Endothelial cell of umbilical vein (primary cell): ENCODE data around the gene HIPK4. TPM values are rescaled to one million over a fixed set of nuclear protein-coding genes. Genes with fewer than 3 reads are reported as not detected.

Experiments
- BruUV-seq: library from RNA; stranded (reverse); fragments of 400-500 nt; replicated peaks from 2 replicates; lab custom pipeline; 2021; lab: Mats Ljungman, UMichigan
- CTCF ChIA-PET: fragments of 300-600, 350-600 bp; sonication (Branson Sonifier 250); formaldehyde crosslinking; loops from one replicate; lab custom pipeline; 2021; ENCODE audit warnings: antibody characterized with exemption, inconsistent platforms; lab: Charles Lee
- POLR2A ChIA-PET: fragments of 300-600, 350-600 bp; sonication (Branson Sonifier 250); formaldehyde crosslinking; loops from one replicate; lab custom pipeline; 2021; ENCODE audit warnings: antibody characterized with exemption, inconsistent platforms; lab: Charles Lee
- DNase-seq: peaks from one replicate; pipeline ENCODE4 v3.0.0-alpha.2; 2011; ENCODE audit warnings: low read depth, low spot score
- FAIRE-seq: peaks from 2 replicates; lab custom pipeline; 2011; peaks lifted over from hg19 to GRCh38; lab: Jason Lieb, UNC
- H2AFZ ChIP-seq: 2 replicates; pipeline ENCODE4 v1.6.0; 2012; ENCODE audit warnings: low read depth, low read length, control low read depth, inconsistent platforms
- H3K27ac ChIP-seq: 2 replicates; pipeline ENCODE4 v1.5.1; 2011; ENCODE audit warnings: low read depth, mild to moderate bottlenecking, control low read depth, low read length, moderate library complexity; ENCODE audit not compliant: insufficient read depth
- H3K27me3 ChIP-seq, 2 experiments: 2 replicates each; pipeline versions ENCODE4 v1.6.0 to v1.6.1; 2011; ENCODE audit warnings: low read length in 2 of 2, mixed read lengths in 1 of 2; ENCODE audit not compliant: control insufficient read depth in 2 of 2, insufficient read depth in 2 of 2
- H3K36me3 ChIP-seq, 2 experiments: 2 replicates in 1 of 2; 3 replicates in 1 of 2; pipeline ENCODE4 v1.5.1; 2011; ENCODE audit warnings: low read length in 2 of 2, mild to moderate bottlenecking in 1 of 2, moderate library complexity in 1 of 2; ENCODE audit not compliant: control insufficient read depth in 2 of 2, insufficient read depth in 2 of 2; ENCODE audit errors: extremely low read depth in 1 of 2
- H3K4me1 ChIP-seq: 3 replicates; pipeline ENCODE4 v1.5.1; 2011; ENCODE audit warnings: mild to moderate bottlenecking, low read length; ENCODE audit not compliant: control insufficient read depth, insufficient read depth; ENCODE audit errors: extremely low read depth
- H3K4me2 ChIP-seq: 2 replicates; pipeline ENCODE4 v1.6.1; 2011; ENCODE audit warnings: low read length, control low read depth, mixed read lengths; ENCODE audit not compliant: insufficient read depth
- H3K4me3 ChIP-seq, 3 experiments: fragments of 200-600 bp in 1 of 3; sonication (generic), shearing (Covaris generic) in 1 of 3; replicated peaks in 1 of 3; 2 replicates each; pipeline ENCODE4 v1.5.1; 2011 to 2016; ENCODE audit warnings: control low read depth in 3 of 3, low read length in 3 of 3, mild to moderate bottlenecking in 2 of 3, inconsistent platforms in 1 of 3, low read depth in 1 of 3, moderate library complexity in 1 of 3; ENCODE audit not compliant: insufficient read depth in 1 of 3
- H3K79me2 ChIP-seq: 2 replicates; pipeline ENCODE4 v1.6.0; 2012; ENCODE audit warnings: low read length, inconsistent platforms; ENCODE audit not compliant: control insufficient read depth, insufficient read depth
- H3K9ac ChIP-seq: replicated peaks from 2 replicates; pipeline ENCODE3; 2011; ENCODE audit warnings: low read length, control low read depth; ENCODE audit not compliant: insufficient read depth; ENCODE audit errors: extremely low read depth
- H3K9me1 ChIP-seq: replicated peaks from 3 replicates; pipeline ENCODE4 v1.6.0; 2011; ENCODE audit warnings: mild to moderate bottlenecking, low read length; ENCODE audit not compliant: control insufficient read depth, insufficient read depth; ENCODE audit errors: extremely low read depth
- H3K9me3 ChIP-seq: replicated peaks from 2 replicates; pipeline ENCODE4 v1.5.1; 2012; ENCODE audit warnings: low read length, inconsistent platforms; ENCODE audit not compliant: control insufficient read depth, insufficient read depth
- H4K20me1 ChIP-seq: replicated peaks from 2 replicates; pipeline ENCODE3; 2011; ENCODE audit warnings: mild to moderate bottlenecking, low read length; ENCODE audit not compliant: control insufficient read depth, insufficient read depth; ENCODE audit errors: extremely low read depth
- EZH2 ChIP-seq: IDR thresholded peaks from 2 replicates; pipeline ENCODE4 v1.6.1; 2012; ENCODE audit warnings: borderline replicate concordance, low read depth, mild to moderate bottlenecking, moderate library complexity, low read length, inconsistent platforms; ENCODE audit not compliant: severe bottlenecking
- FOS ChIP-seq: IDR thresholded peaks from 2 replicates; pipeline ENCODE4 v1.6.1; 2011; ENCODE audit warnings: mild to moderate bottlenecking, low read length, moderate library complexity, borderline replicate concordance; ENCODE audit not compliant: insufficient read depth
- GATA2 ChIP-seq: IDR thresholded peaks from 2 replicates; pipeline ENCODE4 v1.7.0; 2011; ENCODE audit warnings: low read depth, mild to moderate bottlenecking, moderate library complexity, mixed read lengths, low read length; ENCODE audit not compliant: insufficient read length, insufficient read depth
- JUN ChIP-seq: IDR thresholded peaks from 2 replicates; pipeline ENCODE4 v1.6.1; 2011; ENCODE audit warnings: borderline replicate concordance, low read depth; ENCODE audit not compliant: insufficient read length, insufficient read depth
- MYC ChIP-seq: IDR thresholded peaks from one replicate; pipeline ENCODE4 v1.6.1; 2011; ENCODE audit warnings: mild to moderate bottlenecking, low read depth, low read length
- POLR2A ChIP-seq: IDR thresholded peaks from 2 replicates; pipeline ENCODE4 v1.6.1; 2012; ENCODE audit warnings: low read depth, mild to moderate bottlenecking, control low read depth, low read length
- POLR2AphosphoS5 ChIP-seq: IDR thresholded peaks from 2 replicates; pipeline ENCODE4 v1.6.1; 2012; ENCODE audit warnings: low read depth, mild to moderate bottlenecking, control low read depth, low read length, moderate library complexity; ENCODE audit not compliant: insufficient read depth
- dilution Hi-C: fragments of 300-500 bp; cut with MboI; formaldehyde crosslinking; loops from one replicate; pipeline ENCODE4 v1.15.0; 2019; ENCODE audit warnings: low sequenced_read_pairs; ENCODE audit not compliant: extremely low pct_ligation_motif_present
- intact Hi-C: fragments of 100-400 bp; cut with micrococcal nuclease; formaldehyde crosslinking; loops from one replicate; pipeline ENCODE4 v1.10.0; 2022
- polyA plus RNA-seq, 4 experiments: library from polyadenylated mRNA; depleted of rRNA in 3 of 4; stranded (reverse) in 3 of 4; unstranded in 1 of 4; fragments of >200 nt; gene quantifications; 2 replicates each; pipeline versions ENCODE4 v1.2.1 to v1.2.3, GENCODE V29; 2011 to 2012; ENCODE audit warnings: missing spikeins in 1 of 4
- total RNA-seq: library from RNA; stranded (reverse); gene quantifications from 2 replicates; pipeline ENCODE4 v1.2.3, GENCODE V29; 2021
- TF ChIP-seq, protein P1 (sequence below), 2 donors: IDR thresholded peaks; 1 replicate in 1 of 2; 2 replicates in 1 of 2; pipeline ENCODE4 v1.5.1; 2011; ENCODE audit warnings: low read length in 2 of 2, mild to moderate bottlenecking in 2 of 2, moderate library complexity in 2 of 2, control low read depth in 1 of 2, inconsistent platforms in 1 of 2, low read depth in 1 of 2; ENCODE audit not compliant: insufficient read depth in 1 of 2; ENCODE audit errors: extremely low read depth in 1 of 2
- TF ChIP-seq, protein P2 (sequence below): IDR thresholded peaks from 2 replicates; pipeline ENCODE4 v1.6.1; 2011; ENCODE audit not compliant: insufficient read depth, insufficient read length

Gene HIPK4
- total and polyA plus RNA-seq, 2 donors (not counting 3 experiments of a cell fraction or from before 2014, with no cell fraction given) = 0.12 TPM; not detected in 1

DNA sequence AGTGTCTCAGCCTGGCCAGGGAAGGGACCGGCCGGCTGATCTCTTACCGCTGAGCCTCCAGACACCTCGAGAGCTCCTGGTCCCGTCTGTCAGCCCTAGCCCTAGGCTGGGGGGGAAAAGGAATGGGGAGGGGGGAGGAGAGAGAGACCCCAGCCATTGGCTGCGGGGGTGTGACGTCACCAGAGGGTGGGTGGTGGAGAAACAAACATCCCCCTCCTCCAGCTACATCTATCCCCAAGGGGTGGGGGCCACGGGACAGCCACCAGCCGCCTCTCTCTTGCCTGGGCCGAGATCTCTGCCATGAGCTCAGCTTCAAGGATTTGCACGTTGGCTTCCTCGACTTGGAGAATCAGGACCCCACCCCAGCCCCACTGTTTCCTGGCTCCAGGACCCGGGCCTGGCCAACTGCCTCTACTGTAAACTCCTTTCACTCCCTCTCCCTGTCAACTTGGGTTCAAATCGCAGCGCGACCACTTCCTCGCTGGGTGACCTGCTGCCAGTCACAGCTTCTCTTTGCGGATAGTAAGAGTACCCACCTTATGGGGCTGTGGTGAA is 23.4 kb upstream of the HIPK4 start, which contains the start of gene PRX:
Gene PRX (minus strand): TSS at position 88 of the 555 bp plus-strand sequence. CDS start 5,446 bp downstream, outside the sequence.
- no peak within 1 kb of the TSS for H3K9ac ChIP-seq
- FAIRE-seq (no peak), DNase-seq (no peak)
- no peaks in the 10 kb centered on the region for H3K9me3 ChIP-seq
- dilution Hi-C loops (no loop called here), intact Hi-C loops (no loop called here)
- no peaks in the 10 kb centered on the region for H3K79me2 ChIP-seq
- no peaks in the 10 kb centered on the region for H4K20me1 ChIP-seq
- BruUV-seq = no TSS peak
- ChIA-PET CTCF (interaction anchor here (1.2 kb wide), 1 partner anchor 30 kb away, joined by 6 read pairs; no protein-coding TSS in a partner anchor), POLR2A (interaction anchor here (0.6 kb wide), 1 partner anchor 747 kb away, joined by 3 read pairs; no protein-coding TSS in a partner anchor)
- TF ChIP-seq, protein P1, sequence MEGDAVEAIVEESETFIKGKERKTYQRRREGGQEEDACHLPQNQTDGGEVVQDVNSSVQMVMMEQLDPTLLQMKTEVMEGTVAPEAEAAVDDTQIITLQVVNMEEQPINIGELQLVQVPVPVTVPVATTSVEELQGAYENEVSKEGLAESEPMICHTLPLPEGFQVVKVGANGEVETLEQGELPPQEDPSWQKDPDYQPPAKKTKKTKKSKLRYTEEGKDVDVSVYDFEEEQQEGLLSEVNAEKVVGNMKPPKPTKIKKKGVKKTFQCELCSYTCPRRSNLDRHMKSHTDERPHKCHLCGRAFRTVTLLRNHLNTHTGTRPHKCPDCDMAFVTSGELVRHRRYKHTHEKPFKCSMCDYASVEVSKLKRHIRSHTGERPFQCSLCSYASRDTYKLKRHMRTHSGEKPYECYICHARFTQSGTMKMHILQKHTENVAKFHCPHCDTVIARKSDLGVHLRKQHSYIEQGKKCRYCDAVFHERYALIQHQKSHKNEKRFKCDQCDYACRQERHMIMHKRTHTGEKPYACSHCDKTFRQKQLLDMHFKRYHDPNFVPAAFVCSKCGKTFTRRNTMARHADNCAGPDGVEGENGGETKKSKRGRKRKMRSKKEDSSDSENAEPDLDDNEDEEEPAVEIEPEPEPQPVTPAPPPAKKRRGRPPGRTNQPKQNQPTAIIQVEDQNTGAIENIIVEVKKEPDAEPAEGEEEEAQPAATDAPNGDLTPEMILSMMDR (IDR thresholded peaks at IDR 0.05; ENCODE audit: extremely low read depth in 1 of 2, insufficient read depth in 1 of 2, low read depth in 1 of 2, low read length in 2 of 2) = no peak
- no peak for TF ChIP-seq POLR2A
- no peak for TF ChIP-seq GATA2
- H3K27me3 ChIP-seq = no peaks in the 10 kb centered on the region
- no peak within 1 kb of the TSS for H3K4me2 ChIP-seq
- H3K36me3 ChIP-seq = no peaks in the 10 kb centered on the region
- H3K4me3 ChIP-seq = no peak within 1 kb of the TSS
- peaks cover 11% of the 10 kb centered on the region for H3K4me1 ChIP-seq
- peak within 1 kb of the TSS; percentile 60 for H2AFZ ChIP-seq
- H3K9me1 ChIP-seq = no peaks in the 10 kb centered on the region
- H3K27ac ChIP-seq = no peak within 1 kb of the TSS

DNA sequence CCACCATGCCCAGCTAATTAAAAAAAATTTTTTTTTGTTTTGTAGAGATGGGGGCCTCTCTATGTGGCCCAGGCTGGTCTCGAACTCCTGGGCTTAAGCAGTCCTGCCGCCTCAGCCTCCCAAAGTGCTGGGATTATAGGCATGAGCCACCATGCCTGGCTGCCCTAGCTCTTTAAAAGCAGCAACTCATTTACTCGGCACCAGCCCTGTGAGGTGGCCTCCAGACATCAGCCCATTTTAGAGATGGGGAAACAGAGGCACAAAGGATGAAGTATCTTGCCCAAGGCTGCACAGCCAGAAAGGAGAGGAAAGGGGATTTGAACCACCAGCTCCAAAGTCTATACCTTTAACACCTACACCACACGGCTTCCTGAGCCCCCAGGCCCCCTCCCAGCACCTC is 22.9 kb upstream of the HIPK4 start:
- POLR2A ChIA-PET = interaction anchor here (0.6 kb wide), 1 partner anchor 747 kb away, joined by 3 read pairs; no protein-coding TSS in a partner anchor
- CTCF ChIA-PET = interaction anchor here (0.6 to 1.2 kb wide), 2 partner anchors 30 to 78 kb away, joined by 3 to 6 read pairs; no protein-coding TSS in a partner anchor
- Histone ChIP-seq H3K4me3 (no peak overlapping the region), H3K9me3 (no peaks in the 10 kb centered on the region), H3K27ac (no peak overlapping the region), H3K4me2 (no peak overlapping the region), H4K20me1 (no peaks in the 10 kb centered on the region), H3K9me1 (no peaks in the 10 kb centered on the region), H3K36me3 (no peaks in the 10 kb centered on the region), H3K9ac (no peak overlapping the region), H3K27me3 (no peaks in the 10 kb centered on the region), H3K4me1 (peaks cover 11% of the 10 kb centered on the region), H2AFZ (no peak overlapping the region), H3K79me2 (no peaks in the 10 kb centered on the region)
- FAIRE-seq (no peak), DNase-seq (no peak)
- no peak for TF ChIP-seq POLR2AphosphoS5
- no peak for TF ChIP-seq JUN
- TF ChIP-seq, protein P2, sequence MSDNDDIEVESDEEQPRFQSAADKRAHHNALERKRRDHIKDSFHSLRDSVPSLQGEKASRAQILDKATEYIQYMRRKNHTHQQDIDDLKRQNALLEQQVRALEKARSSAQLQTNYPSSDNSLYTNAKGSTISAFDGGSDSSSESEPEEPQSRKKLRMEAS = no peak
- TF ChIP-seq POLR2A = no peak
- TF ChIP-seq FOS = no peak
- no peak for TF ChIP-seq EZH2
- TF ChIP-seq MYC = no peak
- TF ChIP-seq GATA2 = no peak
- TF ChIP-seq, protein P1 (IDR thresholded peaks at IDR 0.05; ENCODE audit: extremely low read depth in 1 of 2, insufficient read depth in 1 of 2, low read depth in 1 of 2, low read length in 2 of 2) = no peak
- BruUV-seq = no TSS peak
- intact Hi-C loops (no loop called here), dilution Hi-C loops (no loop called here)
